Left hindlimb (tissue), 1 donor: ENCODE results near the gene BET1.
"Not testable (repeated sequence)": the region's sequence is repeated elsewhere in the genome, so short reads cannot be mapped to it uniquely, and the experiment has no call there.

Source experiments
- DNase-seq: peaks from one replicate; pipeline ENCODE4 v3.0.0-alpha.2; 2018

The BET1 gene, protein sequence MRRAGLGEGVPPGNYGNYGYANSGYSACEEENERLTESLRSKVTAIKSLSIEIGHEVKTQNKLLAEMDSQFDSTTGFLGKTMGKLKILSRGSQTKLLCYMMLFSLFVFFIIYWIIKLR

DNA sequence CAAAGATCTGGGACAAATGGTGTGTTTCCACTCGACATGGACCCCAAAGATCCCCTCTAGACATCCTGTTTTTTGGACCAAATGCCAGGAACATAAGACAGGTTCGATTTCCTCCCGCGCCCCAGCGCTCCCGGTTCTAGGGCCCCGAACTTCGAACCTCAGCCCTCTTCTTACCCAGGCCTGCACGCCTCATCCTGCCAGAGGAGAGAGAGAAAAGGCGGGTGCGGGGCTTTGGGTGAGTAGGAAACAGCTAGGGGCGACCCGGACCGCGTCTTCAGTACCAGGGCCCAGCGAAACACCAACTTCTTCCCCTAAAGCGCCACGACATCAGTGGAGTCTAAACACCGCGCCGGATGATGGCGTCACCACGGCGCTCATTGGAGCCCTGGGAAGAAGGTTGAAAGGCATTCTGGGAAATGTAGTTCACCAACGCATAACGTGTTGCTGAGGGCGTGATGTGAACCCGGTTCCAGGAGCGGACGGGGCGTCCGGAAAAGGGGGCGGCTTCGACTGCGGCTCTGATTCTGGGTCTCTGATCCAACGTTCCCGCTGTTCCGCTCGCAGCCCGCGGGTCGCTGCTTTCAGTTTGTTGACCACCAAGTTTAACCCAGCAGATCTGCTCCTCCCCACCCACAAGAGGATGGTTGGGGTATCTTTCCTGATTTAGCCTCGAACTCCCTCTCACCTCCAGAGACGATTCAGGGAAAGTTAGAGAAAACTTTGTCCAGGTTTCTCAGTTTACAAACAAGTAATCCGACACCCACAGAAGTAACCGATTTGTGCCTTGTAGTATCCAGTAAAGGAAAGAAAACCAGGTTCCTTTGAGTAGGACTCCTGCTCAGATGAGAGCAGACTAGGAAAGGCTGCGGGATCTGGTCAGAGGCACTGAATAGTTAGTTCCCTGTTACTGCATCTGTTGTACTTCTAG, at the start of gene BET1:
Gene BET1 (minus strand): TSS at position 332 of the 928 bp plus-strand sequence. CDS start 139 bp downstream, at position 193.
- DNase-seq, result peak; percentile 96

DNA sequence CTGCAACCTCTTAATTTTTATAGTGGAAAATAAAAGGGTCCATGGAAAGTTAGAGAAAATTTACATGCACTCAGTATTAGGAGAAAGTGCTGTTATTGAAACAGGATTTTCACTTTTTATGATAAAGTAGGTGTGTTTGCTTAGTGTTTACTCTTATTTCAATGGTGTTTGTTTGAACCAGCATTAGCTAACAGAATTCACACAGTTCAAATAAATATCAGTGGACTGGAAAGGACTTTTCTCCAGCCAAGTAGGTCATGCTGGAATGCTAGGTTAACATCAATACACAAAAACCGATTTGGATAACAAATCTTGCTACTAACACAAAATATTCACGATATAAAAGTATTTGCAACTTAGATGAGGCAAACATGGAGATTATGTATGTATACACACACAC, 49.4 kb upstream of the BET1 start:
- no peak for DNase-seq

DNA sequence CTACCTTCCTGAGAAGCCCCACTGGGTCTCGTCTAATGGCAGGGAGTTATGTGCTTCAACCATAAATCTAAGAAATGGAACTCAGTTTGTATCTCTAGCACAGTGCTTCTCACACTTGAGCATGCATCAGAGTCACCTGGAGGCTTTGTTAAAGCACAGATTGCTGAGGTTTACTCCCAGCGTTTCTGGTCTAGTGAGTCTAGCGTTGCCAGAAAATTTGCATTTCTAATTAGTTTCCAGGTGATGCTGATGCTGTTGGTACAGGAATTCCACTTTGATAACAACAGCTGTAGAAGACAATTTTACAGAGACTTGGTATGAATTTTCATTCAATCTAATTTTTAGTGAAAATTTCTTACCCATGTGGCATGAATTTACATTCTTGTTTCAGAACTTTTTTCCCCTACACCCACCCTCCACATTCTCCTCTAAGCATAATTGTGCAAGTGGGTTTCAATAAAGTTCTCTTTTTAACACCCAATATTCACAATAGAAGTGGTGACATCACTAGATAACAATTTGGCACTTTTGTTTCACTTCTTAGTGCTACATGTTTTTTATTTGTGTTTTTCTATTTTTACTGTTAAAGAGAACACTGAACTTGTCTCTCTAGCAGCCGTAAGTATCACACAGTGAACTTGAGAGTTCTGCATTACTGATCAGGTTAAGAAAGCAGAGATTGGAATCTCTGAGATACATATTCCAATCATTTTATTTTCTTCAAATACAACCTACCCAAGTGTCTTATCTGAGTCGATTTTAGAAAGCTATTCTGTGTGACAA, 48.4 kb upstream of the BET1 start:
- DNase-seq, result no peak

DNA sequence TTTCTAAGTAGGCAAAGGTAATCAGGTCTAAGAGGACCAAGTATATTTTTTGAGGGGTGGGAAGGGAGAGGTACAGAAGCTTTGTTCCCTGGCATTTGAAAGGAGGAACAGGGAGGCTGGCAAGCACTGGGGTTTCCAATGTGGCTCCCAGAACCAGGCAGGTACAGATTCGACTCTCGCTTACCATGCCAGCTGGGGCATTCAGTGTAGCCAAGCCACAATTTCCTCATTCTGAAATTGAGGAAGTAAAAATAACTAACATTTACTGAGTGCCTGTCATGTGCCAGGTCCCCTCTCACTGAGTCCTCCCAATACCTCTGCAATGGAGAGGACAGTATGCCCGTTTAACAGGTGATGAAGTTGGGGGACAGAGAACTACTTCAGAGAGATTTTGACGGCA, 45.9 kb upstream of the BET1 start:
- no peak for DNase-seq

DNA sequence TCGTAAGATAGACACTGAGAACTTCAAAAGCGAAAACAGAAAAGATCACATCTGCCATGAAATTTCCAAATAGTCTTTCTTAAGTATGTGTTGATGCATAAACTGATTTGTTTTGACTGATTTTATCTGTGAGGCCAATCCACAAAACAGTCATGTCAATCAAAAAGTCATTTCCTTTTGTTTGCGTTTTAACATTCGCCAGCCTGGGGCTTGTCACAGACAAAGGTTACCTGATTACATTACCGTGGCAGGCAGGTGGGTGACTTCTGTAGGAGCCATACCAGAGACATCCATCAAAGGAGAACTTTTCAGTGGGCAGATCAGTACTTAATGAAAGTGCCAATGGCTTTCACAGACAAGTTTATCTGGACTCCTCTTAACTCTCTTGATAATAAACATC, 45.5 kb upstream of the BET1 start:
- no peak for DNase-seq

DNA sequence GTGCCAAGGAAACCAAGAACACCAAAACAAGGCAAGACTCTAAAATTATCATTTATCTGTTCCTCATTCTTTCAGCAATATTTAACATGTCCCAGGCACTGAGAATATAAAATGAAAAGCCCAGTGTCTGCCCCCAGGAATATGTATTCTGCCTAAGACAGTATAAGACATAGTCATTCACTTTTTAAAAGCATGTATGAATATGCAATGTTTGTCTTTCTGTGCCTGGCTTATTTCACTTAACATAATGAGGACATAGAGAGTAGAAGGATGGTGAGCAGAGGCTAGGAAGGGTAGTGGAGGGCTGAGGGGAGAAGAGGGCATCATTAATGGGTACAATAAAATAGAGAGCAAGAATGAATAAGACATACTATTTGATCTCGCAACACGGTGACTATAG, 44.6 kb upstream of the BET1 start:
- DNase-seq, result no peak

DNA sequence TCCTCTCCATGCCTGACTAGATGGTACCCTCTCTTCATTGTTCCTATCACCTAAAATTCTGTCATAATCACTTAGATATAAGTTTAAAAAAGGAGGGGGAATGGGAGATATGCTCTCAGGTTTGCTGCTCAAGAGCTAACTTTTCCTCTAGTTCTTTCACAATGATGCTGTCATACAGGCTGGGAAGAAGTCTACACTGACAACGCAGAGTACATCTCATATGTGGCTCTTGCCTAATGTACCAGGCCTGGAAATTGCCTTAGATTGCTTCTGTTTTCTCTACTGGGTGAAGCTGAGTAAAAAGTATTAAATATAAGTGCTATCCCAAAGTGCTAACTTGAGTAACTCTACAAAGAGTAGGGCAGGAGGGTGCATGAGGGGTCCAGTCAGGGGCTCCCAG, 43.8 kb upstream of the BET1 start:
- DNase-seq, result no peak

DNA sequence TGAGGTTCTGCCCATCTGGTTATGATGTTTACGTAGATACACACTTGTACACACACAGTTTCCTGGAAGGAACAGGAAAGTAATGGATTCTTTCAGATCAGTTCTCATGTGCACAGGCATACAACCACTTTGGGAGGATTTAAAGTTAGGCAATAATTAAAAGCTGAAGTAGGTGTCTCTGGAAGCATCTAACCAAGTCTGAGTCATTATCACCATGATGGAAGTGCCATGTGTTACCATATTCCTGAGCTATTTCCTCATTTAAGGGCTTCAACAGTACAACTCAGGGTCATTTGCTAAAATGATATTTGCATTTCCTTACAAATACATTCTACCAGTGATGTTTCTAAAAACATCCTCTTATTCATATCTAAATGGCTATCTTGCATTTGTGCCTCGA, 41.4 kb upstream of the BET1 start:
- DNase-seq, result no peak

DNA sequence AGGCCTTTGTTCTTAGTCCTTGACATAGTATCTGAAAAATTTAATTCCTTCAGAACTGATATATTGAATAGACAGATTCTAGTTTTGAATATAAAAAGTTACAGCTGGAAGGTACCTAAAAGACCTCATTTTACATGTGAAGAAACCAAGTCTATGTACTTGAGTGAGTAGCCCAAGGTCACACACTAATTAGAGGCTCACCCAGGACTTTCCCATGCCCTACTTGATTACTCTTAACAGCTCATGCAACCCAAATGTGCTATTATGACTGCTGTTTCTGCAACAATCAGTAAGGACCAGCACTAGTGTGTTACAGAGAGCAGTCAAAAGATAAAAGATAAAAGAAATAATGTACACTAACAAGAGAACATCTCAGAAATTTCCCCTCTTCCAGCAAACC, 40.7 kb upstream of the BET1 start:
- no peak for DNase-seq

DNA sequence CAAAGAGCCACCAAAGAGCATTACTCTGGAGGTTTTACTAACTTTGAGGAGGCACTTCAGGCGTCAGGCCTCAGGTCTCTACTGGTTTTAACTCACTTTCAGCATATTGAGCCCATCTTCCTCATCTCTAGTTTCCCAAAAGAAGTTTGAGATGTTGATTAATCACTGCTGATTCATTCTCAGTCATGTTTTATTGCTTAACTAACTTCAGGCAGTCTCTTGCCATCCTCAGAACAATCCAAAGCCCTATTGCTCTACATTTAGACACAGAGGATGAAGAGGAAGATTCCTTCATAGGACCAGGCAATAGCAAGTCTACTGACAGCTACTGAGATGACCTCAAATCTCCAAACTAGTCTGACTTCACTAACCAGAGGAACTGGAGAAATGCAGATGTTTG, 39.1 kb upstream of the BET1 start:
- no peak for DNase-seq

DNA sequence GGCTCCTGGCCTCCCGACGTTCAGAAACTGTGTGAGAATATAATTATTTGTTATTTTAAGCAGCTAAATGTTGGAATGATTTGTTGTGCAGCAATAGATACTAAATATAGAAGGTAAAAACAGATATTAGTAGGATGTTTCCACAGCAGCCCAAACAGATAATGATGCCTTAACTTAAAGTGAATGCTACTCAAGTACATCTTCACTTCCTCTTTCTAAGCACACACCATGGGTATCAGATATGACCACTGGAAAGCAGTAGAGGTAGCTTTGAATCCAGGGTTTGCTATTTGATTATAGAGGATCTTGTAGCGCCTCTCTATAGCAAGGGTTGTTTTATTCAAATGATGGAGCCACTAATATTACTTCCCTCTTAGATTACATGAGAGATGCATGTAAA, 38.2 kb upstream of the BET1 start:
- no peak for DNase-seq

DNA sequence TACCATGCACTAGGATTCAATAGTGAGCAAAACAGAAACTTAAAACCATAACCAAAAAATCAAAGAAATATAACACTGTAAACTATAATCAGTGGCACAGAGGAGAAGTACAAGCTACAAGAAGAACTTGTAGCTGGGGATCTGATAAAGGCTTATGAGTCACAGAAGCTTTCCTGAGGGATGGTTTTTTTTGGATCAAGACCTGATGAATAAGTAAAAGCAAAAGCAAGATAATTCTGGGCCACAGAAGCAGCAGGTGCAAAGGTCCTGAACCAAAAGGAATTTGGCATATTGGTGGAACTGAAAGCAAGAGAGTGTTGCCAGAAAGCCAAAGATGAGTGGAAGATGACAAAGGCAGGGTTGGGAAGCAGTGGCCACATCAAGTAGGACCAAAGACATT, 37.4 kb upstream of the BET1 start:
- DNase-seq, result no peak

DNA sequence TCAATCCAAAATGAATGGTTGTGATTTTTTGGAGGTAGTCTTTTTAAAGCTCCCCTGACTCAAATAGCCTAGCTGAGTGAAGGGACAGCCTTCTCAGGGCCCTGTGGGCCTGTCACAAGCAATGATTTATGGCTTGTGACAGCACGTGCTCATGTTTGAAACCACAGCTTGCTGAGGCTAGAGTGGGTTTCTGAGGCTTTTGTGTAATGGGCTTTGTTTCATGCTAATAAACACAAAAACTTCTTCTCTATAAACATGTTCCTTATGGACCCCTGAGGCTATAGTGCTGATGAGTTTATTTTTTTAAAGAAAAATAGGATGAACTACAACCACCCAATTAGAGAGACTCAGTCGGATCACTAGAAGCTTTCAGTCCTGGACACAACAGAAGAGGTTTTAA, 36.1 kb upstream of the BET1 start:
- no peak for DNase-seq

DNA sequence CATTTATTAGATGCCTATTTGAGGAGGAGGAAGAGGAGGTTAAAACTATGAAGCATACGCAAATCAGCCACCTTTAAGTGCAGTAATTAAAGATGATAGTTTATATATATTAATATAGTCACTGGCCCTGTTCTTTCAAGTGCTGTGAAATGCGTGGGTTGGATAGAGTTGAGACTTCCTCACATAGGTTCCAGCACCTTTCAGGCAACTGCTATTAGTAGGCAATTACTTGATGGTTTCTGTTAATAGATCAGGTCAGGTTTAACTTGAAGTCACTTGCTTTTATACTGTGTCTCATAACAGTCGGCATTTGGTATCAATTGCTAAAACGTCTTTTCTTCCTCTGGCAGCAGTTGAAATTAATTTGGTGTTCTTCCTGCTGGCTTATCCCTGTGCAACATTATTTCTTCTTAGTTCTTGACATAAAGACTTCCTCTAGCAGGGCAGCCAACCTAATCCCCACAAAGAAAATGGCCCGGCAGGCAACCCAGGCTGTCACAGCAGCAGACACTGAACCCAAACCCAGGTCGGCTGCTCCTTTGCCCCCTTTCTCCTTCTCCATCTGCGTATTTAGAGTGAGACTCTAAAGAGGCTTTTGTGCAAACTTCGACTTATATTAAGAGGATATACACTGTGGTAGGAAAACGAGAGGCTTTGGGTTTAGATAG, 35.3 kb upstream of the BET1 start:
- DNase-seq, result no peak

DNA sequence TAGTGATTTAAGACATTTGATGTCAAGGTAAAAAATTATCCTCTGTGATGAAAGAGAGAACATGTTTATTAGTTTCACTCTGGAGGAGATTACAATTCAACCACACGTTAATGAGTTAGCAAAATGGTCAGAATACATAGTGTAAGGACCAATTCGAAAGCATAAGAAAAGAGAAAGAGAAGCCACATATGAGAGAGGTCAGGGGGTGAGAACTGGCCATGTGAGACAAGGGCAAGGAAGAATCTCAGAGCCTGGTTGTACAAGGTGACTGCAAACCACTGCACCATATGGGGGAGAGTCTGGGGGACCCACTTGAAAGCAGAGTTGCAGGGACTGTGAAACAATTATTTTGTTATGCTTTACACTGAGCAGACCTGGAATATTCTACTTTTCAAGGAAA, 27.7 kb upstream of the BET1 start:
- DNase-seq, result no peak

DNA sequence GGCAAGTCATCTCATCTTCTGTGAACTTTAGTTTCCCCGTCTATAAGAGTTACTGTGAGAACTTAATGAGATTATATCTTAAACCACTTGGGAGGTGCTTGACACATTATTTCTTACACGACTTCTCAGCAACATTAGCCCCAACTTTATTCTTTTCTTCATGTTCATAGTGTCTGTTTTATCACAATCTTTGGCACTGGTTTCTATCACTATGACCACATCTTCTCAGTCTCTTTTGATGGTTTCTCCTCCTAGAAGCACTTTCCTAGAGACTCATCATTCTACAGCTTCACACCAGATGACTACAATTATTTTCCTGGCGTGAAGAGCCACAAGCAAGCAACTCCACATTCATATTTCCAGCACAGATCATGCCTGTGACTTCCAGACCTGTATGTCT, 26.5 kb upstream of the BET1 start:
- no peak for DNase-seq

DNA sequence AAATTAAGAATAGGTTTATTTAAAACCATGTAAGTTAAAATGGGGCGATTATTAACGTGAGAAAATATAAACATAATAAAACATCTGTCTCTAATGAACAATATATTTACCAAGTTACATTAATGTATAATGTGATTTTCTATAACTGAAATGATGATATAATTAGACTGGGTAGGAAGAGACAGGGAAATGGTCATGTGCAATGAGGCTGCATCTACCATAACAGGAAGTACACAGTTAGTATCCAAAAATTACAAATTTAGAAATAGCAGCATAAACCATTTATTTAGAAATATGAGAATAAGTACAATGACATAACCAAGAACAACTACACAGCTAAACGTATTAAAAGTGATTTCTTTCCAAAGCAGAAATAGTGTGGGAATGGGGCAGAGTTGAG, 25.8 kb upstream of the BET1 start:
- no peak for DNase-seq

DNA sequence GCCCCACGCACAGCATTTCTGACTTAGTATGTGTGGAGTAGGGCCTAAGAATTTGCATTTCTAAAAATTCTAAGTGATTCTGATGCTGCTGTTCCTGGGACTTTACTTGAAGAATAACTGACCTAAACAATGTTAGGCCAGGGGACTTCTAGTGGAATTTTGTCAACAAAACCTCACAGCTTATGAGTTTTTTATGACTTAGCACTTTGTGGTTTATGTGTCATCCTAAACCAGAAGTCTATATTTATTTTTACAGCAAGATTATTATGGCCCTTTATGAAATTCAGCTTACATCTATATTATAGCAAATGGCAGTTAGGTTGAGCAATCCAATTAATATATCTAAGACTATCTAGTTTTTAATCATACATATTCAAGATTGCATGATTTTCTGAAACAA, 24.6 kb upstream of the BET1 start:
- DNase-seq, result no peak

DNA sequence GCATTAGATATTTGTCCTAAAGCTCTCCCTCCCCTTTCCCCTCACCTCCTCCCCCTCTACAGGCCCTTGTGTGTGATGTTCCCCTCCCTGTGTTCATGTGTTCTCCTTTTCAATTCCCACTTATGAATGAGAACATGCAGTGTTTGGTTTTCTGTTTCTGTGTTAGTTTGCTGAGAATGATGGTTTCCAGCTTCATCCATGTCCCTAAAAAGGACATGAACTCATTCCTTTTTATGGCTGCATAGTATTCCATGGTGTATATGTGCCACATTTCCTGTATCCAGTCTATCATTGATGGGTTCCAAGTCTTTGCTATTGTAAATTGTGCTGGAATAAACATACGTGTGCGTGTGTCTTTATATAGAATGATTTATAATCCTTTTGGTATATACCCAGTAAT, 22.5 kb upstream of the BET1 start:
- DNase-seq, result not testable (repeated sequence)

DNA sequence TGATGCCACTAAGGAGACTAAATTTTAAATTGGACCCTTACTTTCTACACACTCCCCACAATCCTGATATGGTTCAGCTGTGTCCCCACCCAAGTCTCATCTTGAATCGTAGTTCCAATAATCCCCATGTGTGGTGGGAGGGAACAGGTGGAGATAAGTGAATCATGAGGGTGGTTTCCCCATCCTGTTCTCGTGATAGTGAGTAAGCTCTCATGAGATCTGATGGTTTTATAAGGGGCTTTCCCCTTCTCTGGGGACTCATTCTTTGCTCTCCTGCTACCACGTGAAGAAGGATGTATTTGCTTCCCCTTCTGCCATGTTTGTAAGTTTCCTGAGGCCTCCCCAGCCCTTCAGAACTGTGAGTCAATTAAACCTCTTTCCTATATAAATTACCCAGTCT, 18.4 kb upstream of the BET1 start:
- no peak for DNase-seq

DNA sequence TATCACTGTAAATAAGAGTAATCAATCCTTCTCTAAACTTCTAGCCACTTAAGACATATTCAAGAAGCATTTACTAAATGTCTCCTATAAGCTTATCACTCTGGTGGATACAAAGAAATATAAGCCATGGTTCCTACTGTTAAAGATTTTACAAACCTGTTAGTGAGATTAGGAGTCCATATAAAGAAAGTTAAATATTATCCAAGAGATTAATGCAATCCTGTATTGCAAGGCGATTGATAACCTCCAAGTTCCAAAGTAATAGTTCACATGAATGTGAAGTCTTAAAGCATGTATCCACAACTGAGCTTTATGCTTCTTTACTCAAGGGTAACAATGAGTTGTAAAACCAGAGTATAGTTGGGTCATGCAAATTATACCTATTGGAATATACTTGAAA, 12.6 kb upstream of the BET1 start:
- no peak for DNase-seq

DNA sequence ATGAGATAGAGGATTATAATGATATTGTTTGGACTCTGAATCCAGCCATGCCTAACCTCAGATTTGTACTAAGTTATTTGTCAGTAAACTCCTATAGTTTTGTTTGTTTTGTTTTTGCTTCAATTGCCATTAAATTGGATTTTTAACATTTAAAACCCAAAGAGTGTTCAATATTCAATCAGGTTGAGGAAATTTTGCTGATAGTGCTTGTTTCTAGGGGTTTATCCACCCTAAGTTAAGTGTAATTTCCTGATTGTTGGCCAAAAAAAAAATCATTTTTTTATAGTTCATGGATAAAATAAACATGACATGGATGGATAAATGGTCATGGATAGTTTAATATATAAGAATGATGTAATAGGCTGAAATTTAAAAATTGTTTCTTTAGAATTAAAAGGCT, 11.4 kb upstream of the BET1 start:
- DNase-seq, result no peak

DNA sequence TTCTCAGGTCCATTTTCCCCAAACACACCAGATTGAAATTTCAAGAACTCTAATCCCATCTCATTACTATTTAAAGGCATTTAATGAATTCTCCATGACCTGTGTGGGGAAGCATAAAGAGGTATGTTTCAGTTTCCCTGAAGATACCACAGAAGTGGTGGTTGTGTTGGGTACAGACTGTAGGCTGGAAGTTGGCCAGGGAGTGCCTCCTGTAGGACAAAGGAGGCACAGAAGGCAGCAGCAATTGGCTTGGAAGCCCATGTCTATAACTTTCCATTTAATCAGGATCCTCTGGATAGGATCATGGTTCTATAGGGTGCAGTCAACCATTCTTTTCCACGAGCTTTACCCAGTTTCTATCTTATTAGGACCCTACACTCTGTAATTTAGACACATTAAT, 8.6 kb upstream of the BET1 start:
- DNase-seq, result no peak
